ENCODE data around the gene DPM1. TPM values are rescaled to one million over a fixed set of nuclear protein-coding genes. Genes with fewer than 3 reads are reported as not detected.
A peak's percentile ranks its signal among the peaks of the same experiment; 100 is the strongest.

Gene DPM1
- total RNA-seq, 1 donor from 2014 or later, result 44.9 TPM

DNA sequence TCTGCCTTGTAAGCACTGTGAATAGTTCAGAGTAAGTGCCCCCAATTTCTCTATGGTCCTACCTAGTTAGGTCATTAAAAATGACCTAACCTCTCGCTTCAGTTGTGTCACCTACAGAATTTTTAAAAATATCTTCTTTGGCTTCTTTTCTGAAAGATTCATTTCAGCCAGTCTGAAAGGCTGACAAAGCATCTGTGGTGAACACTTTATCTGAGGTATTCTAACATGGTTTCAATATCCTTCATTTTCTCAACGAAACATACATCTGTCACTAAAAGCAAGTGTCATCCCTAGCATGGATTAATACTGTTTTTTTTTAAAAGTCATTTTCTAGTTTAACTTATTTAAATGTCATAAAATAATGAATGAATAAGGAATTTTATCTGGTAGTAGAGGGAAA, 5.1 kb downstream of the DPM1 start:
- Histone ChIP-seq H3K36me3 (peaks cover 64% of the 10 kb centered on the region), H3K27me3 (ENCODE audit: low read depth) (no peaks in the 10 kb centered on the region), H3K9me3 (replicated peaks) (no peaks in the 10 kb centered on the region), H3K4me3 (no peak overlapping the region), H3K27ac (replicated peaks) (no peak overlapping the region), H3K4me1 (peaks cover 54% of the 10 kb centered on the region)
- intact Hi-C loops (cut with micrococcal nuclease), result no loop called here
- TF ChIP-seq, protein P1, sequence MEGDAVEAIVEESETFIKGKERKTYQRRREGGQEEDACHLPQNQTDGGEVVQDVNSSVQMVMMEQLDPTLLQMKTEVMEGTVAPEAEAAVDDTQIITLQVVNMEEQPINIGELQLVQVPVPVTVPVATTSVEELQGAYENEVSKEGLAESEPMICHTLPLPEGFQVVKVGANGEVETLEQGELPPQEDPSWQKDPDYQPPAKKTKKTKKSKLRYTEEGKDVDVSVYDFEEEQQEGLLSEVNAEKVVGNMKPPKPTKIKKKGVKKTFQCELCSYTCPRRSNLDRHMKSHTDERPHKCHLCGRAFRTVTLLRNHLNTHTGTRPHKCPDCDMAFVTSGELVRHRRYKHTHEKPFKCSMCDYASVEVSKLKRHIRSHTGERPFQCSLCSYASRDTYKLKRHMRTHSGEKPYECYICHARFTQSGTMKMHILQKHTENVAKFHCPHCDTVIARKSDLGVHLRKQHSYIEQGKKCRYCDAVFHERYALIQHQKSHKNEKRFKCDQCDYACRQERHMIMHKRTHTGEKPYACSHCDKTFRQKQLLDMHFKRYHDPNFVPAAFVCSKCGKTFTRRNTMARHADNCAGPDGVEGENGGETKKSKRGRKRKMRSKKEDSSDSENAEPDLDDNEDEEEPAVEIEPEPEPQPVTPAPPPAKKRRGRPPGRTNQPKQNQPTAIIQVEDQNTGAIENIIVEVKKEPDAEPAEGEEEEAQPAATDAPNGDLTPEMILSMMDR (IDR thresholded peaks at IDR 0.05; ENCODE audit: borderline replicate concordance), result no peak
- DNase-seq, result no peak

DNA sequence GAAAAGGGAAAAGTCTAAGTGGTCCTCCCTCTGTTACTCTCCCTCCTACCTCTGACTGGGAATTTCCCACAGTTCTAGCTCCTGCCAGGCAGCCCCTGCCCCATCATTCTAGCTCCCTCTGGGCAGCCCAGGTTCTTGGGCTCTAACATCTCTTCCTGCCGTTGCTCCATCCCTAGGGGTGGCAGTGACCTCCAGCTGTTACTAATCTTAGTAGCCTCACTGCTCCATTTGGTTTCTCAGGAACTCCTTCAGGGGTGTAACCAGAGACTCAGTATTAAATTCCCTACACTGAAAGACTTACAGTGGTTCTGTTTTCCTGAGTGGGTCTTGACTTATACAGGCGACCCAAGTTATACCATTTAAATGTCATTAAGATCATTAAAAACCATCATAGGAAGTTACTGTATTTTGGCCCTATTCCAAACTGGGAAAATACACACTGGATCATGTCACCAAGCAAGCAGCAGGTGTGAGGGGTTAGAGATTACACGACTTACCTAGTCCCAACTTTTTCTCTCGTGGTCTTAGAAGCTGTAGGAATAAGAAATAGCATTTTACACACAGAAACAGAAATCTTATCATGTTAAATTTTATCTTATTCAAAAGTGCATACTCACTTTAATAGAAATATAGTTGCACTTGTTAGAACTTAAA, 10.1 kb downstream of the DPM1 start:
- Histone ChIP-seq H3K4me3 (no peak overlapping the region), H3K27ac (replicated peaks) (no peak overlapping the region), H3K27me3 (ENCODE audit: low read depth) (no peaks in the 10 kb centered on the region), H3K9me3 (replicated peaks) (no peaks in the 10 kb centered on the region), H3K4me1 (peaks cover 17% of the 10 kb centered on the region), H3K36me3 (peaks cover 95% of the 10 kb centered on the region)
- intact Hi-C loops (cut with micrococcal nuclease), result no loop called here
- TF ChIP-seq, protein P1 (IDR thresholded peaks at IDR 0.05; ENCODE audit: borderline replicate concordance), result no peak
- DNase-seq, result no peak

DNA sequence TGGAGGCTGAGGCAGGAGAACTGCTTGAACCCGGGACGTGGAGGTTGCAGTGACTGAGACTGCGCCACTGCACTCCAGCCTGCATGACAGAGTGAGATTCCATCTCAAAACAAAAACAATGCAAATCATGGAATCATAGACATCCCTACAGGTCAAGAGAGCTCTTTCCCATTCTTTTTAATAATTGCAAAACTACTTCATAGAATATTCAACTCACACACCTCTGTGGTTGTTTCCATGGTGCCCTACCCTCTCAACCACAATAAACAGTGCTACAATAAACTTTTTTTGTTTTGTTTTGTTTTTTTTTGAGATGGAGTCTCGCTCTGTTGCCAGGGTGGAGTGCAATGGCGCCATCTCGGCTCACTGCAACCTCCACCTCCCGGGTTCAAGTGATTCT, 15.3 kb downstream of the DPM1 start:
- H3K27me3 ChIP-seq (ENCODE audit: low read depth), result no peaks in the 10 kb centered on the region
- peaks cover 96% of the 10 kb centered on the region for H3K36me3 ChIP-seq
- no peak for DNase-seq
- peaks cover 2% of the 10 kb centered on the region for H3K4me1 ChIP-seq
- intact Hi-C loops (cut with micrococcal nuclease), result no loop called here
- TF ChIP-seq, protein P1 (IDR thresholded peaks at IDR 0.05; ENCODE audit: borderline replicate concordance), result no peak
- H3K9me3 ChIP-seq (replicated peaks), result no peaks in the 10 kb centered on the region
- H3K4me3 ChIP-seq, result no peak overlapping the region
- no peak overlapping the region for H3K27ac ChIP-seq (replicated peaks)

DNA sequence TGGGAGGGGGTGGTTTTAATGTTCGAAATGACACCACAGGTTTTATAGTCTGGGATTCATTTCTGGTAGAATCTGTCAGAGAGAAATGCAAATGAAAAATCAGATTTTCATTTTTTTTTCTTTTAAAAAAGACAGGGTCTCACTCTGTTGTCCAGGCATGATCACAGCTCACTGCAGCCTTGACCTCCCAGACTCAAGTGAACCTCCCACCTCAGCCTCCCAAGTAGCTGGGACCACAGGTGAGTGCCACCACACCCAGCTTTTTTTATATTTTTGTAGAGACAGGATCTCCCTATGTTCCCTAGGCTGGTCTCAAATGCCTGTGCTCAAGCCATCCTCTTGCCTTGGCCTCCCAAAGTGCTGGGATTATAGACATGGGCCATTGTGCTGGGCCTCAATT, 24.7 kb downstream of the DPM1 start:
- TF ChIP-seq, protein P1 (IDR thresholded peaks at IDR 0.05; ENCODE audit: borderline replicate concordance), result no peak
- peaks cover 51% of the 10 kb centered on the region for H3K36me3 ChIP-seq

DNA sequence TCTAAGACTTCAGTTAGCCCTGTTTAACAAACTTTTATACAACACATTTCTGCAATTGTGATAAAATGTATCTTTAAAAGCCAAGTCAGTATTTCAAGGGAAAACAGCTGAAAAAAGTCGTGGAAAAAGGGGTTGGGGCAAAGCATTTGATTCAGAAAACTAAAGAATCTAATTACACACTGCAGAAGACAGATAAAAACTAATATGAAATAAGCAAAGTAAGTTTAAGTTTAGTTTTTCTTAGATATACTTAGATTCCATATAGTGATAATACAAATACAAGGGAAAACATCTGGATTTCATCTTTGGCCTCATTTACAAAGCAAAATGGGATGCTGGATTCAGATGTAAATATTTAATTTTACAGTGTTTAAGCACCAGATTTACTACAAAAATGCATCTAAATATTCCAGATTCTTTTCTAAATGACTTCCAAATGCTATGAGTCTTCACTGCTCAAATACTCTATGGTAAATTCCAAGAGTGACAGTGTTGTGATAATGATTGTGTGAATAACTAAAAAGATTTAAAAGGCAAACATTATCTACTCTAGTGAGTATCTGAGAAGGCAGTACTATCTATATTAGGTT, 25.5 kb downstream of the DPM1 start:
- TF ChIP-seq, protein P1 (IDR thresholded peaks at IDR 0.05; ENCODE audit: borderline replicate concordance), result no peak
- no peaks in the 10 kb centered on the region for H3K9me3 ChIP-seq (replicated peaks)
- no peak overlapping the region for H3K4me3 ChIP-seq
- H3K4me1 ChIP-seq, result peaks cover 42% of the 10 kb centered on the region
- intact Hi-C loops (cut with micrococcal nuclease), result no loop called here
- peaks cover 47% of the 10 kb centered on the region for H3K36me3 ChIP-seq
- DNase-seq, result no peak
- H3K27ac ChIP-seq (replicated peaks), result peak overlapping the region; percentile 99
- no peaks in the 10 kb centered on the region for H3K27me3 ChIP-seq (ENCODE audit: low read depth)

More for the DNA sequence above, 24.7 kb downstream of the DPM1 start:
- Histone ChIP-seq H3K4me1 (peaks cover 34% of the 10 kb centered on the region), H3K9me3 (replicated peaks) (no peaks in the 10 kb centered on the region), H3K4me3 (no peak overlapping the region), H3K27me3 (ENCODE audit: low read depth) (no peaks in the 10 kb centered on the region), H3K27ac (replicated peaks) (no peak overlapping the region)
- intact Hi-C loops (cut with micrococcal nuclease), result no loop called here
- DNase-seq, result no peak
